ENCODE results near the gene TEX50. TPM values are rescaled to one million over a fixed set of nuclear protein-coding genes. Genes with fewer than 3 reads are reported as not detected.

Gene TEX50
- total RNA-seq, 4 donors from 2014 or later = not detected

- Histone ChIP-seq H3K27me3 (no peaks in the 10 kb centered on the region), H3K4me3 (no peak overlapping the region), H3K9me3 (no peaks in the 10 kb centered on the region), H3K27ac (no peak overlapping the region), H3K4me1 (no peaks in the 10 kb centered on the region), H3K36me3 (no peaks in the 10 kb centered on the region)
- intact Hi-C loops (cut with DNase I; ENCODE audit: low total_unique reads) = no loop called here
- no peak for DNase-seq
- TF ChIP-seq, protein P1, sequence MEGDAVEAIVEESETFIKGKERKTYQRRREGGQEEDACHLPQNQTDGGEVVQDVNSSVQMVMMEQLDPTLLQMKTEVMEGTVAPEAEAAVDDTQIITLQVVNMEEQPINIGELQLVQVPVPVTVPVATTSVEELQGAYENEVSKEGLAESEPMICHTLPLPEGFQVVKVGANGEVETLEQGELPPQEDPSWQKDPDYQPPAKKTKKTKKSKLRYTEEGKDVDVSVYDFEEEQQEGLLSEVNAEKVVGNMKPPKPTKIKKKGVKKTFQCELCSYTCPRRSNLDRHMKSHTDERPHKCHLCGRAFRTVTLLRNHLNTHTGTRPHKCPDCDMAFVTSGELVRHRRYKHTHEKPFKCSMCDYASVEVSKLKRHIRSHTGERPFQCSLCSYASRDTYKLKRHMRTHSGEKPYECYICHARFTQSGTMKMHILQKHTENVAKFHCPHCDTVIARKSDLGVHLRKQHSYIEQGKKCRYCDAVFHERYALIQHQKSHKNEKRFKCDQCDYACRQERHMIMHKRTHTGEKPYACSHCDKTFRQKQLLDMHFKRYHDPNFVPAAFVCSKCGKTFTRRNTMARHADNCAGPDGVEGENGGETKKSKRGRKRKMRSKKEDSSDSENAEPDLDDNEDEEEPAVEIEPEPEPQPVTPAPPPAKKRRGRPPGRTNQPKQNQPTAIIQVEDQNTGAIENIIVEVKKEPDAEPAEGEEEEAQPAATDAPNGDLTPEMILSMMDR (IDR thresholded peaks at IDR 0.05) = no peak
- TF ChIP-seq POLR2A (IDR thresholded peaks at IDR 0.05) = no peak
Measured at GRCh38 chr1:173646656-173647055, 11.5 kb downstream of the TEX50 start.

DNA sequence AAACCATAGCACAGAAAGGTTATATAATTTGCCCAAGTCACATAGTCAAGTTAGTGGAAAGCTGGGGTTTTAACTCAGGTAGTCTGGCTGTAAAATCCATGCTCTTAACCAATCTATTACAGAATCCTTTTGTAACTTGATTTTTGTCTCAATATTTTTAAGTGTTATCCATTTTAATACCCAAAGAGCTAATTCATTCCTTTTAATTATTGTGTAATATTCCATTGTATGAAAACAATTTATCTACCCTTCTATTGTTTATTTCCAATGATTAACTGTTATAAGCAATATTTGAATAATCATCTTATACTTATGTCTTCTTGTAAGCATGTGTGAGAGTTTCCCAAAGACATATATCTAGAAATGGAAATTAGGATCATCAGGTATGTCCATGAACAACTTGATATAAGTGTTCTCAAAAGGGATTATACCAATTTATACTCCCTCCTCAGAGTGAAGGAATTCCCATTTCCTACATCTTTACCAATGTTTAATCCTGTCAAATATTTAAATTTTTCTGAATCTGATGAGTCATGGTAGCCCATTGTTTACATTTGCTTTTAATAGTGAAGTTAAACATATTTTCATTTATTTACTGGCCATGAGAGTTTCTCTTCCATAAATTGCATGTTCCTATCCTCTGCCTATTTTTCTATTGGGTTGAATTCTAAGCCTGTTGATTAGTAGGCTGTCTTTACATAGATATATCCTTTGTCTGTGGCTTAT, 13.9 kb downstream of the TEX50 start:
- intact Hi-C loops (cut with DNase I; ENCODE audit: low total_unique reads) = no loop called here
- no peak overlapping the region for H3K27ac ChIP-seq
- TF ChIP-seq, protein P1 (IDR thresholded peaks at IDR 0.05) = no peak
- no peak for TF ChIP-seq POLR2A (IDR thresholded peaks at IDR 0.05)
- no peaks in the 10 kb centered on the region for H3K36me3 ChIP-seq
- H3K27me3 ChIP-seq = no peaks in the 10 kb centered on the region
- H3K4me1 ChIP-seq = no peaks in the 10 kb centered on the region
- H3K4me3 ChIP-seq = no peak overlapping the region
- no peaks in the 10 kb centered on the region for H3K9me3 ChIP-seq
- no peak for DNase-seq

- H3K4me1 ChIP-seq = no peaks in the 10 kb centered on the region
- no peak for DNase-seq
- H3K36me3 ChIP-seq = no peaks in the 10 kb centered on the region
- H3K9me3 ChIP-seq = no peaks in the 10 kb centered on the region
- TF ChIP-seq, protein P1 (IDR thresholded peaks at IDR 0.05) = no peak
- TF ChIP-seq POLR2A (IDR thresholded peaks at IDR 0.05) = no peak
- no peak overlapping the region for H3K4me3 ChIP-seq
- intact Hi-C loops (cut with DNase I; ENCODE audit: low total_unique reads) = no loop called here
- no peaks in the 10 kb centered on the region for H3K27me3 ChIP-seq
- no peak overlapping the region for H3K27ac ChIP-seq
Measured at GRCh38 chr1:173660306-173660705, 25.2 kb downstream of the TEX50 start.

DNA sequence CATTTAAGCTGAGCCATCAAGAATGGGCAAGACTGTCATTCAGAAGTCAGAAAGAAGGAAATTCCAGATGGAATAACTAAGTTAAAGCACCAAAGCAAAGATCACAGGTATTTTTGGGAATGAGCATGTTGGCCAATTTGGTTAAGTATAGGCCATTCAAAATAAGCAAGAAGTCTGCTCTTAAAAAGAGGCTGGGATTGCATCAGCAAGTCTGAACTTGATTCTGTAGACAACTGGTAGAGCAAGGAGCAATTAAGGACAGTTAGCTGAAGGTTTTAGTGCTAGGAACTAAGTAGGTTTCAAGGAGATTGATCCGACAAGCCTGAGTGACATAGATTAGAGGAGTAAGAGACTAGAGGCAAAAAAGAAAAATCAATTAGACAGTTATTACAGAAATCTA, 26.1 kb downstream of the TEX50 start:
- no peaks in the 10 kb centered on the region for H3K4me1 ChIP-seq
- intact Hi-C loops (cut with DNase I; ENCODE audit: low total_unique reads) = no loop called here
- H3K9me3 ChIP-seq = no peaks in the 10 kb centered on the region
- H3K36me3 ChIP-seq = no peaks in the 10 kb centered on the region
- no peak for TF ChIP-seq POLR2A (IDR thresholded peaks at IDR 0.05)
- TF ChIP-seq, protein P1 (IDR thresholded peaks at IDR 0.05) = no peak
- no peaks in the 10 kb centered on the region for H3K27me3 ChIP-seq
- no peak for DNase-seq
- H3K4me3 ChIP-seq = no peak overlapping the region
- no peak overlapping the region for H3K27ac ChIP-seq

DNA sequence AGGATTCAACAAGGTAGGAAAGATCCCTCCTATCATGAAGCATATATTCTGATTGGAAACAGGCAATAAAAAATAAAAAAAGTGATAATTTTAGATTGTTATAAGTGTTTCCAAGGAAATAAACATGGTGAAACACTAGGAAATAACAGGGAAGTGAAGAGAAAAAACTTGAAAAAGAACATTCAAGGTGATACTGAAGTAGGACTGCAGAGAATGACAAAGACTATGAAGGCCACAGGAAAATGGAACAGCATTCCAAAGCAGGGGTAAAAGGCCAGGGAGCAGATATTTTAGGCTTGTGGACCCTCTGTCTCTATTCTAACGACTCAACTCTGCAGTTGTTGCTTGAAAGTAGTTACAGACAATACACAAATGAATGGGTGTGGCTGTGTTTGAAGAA, 26.6 kb downstream of the TEX50 start:
- intact Hi-C loops (cut with DNase I; ENCODE audit: low total_unique reads) = no loop called here
- Histone ChIP-seq H3K4me1 (no peaks in the 10 kb centered on the region), H3K4me3 (no peak overlapping the region), H3K36me3 (no peaks in the 10 kb centered on the region), H3K9me3 (no peaks in the 10 kb centered on the region), H3K27me3 (no peaks in the 10 kb centered on the region), H3K27ac (no peak overlapping the region)
- no peak for TF ChIP-seq POLR2A (IDR thresholded peaks at IDR 0.05)
- TF ChIP-seq, protein P1 (IDR thresholded peaks at IDR 0.05) = no peak
- DNase-seq = no peak

Data from uterus (tissue), 4 donors.